GM18520 (cell line): Measurements from ENCODE around the gene RANBP6.

Experiments
- ATAC-seq: cut with Tn5 transposase; IDR thresholded peaks from one replicate; pipeline ENCODE4 v1.9.1; 2021; ENCODE audit not compliant: unreplicated experiment

The RANBP6 gene

GRCh38 chr9:6007770-6008168 is 7.7 kb downstream of the RANBP6 start:
- peak; percentile 32 for ATAC-seq

DNA sequence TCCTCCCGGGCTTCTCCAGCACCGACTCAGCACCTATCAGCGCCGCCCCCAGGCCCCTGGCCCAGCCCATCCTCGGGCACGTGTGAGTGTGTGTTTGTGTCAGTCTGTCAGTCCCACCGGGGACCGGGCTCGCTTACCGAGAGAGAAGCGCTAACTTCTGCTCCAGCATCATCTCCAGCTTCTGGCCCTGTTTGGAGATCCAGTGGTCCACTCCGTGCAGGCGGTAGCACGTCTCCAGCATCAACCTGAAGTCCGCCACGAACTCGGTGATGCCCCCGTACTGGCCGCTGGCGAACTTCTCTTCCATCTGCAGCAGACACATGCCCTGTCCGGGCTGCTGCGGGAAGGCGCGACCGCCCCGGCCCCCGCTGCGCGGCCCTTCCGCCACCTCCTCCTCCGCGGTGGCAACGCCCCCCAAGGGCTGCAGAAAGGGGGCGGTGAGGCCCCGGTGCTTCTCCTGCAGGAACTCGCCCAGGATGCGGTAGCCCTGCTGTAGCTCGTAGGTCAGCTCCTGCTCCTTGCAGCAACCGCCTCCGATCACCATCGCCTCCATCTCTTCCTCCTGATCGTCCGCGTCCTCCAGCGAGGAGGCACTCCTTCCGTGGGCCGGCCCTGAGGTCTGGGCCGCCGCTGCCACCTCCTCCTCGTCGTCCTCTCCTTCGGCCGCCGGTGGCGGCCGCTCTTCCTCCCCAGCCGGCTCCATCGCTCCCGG is 8.2 kb downstream of the RANBP6 start:
- ATAC-seq: peak; percentile 56

- no peak for ATAC-seq
These were observed 8.7 kb downstream of the RANBP6 start for GRCh38 chr9:6006749-6007057.

DNA sequence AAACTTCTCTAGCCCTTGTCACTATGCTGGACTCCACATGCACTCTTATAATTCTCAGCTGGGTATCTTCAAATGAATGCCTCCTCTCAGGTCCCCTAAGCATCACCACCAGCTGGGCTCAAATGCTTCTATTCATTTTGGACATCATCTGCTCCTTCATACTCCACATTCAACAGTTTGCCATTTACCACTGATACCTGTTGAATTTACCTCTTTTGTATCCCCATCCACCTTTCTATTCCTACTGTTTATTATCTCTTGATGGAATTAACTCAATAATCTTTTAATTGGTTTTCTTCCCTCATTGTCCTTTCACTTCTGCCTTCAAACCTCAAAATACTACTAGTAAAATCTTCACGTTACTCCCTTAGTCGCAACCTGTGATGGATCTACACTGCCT is 14.5 kb downstream of the RANBP6 start:
- ATAC-seq: no peak

GRCh38 chr9:5999443-6000101 is 15.9 kb downstream of the RANBP6 start:
- no peak for ATAC-seq

- no peak for ATAC-seq
These were observed 20.9 kb downstream of the RANBP6 start for GRCh38 chr9:5994493-5994892.

DNA sequence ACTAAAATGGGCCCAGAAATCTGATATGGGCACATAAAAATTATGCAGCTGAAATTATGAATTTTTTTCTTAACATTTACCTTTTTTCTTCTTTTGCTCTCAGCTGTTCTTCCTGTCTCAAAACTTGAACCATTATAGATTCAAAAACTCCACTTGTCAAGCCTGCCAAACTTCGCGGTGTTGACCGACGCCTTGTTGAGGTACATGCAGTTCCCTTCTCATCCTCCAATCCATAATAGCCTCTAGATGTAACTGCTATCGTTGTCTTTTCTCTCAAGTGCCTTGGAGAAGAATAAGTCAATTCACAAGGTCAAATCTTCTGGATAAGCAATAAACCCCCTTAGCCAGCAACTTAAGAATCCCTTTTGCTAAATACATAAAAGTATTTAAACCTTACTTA is 27.2 kb downstream of the RANBP6 start:
- no peak for ATAC-seq

DNA sequence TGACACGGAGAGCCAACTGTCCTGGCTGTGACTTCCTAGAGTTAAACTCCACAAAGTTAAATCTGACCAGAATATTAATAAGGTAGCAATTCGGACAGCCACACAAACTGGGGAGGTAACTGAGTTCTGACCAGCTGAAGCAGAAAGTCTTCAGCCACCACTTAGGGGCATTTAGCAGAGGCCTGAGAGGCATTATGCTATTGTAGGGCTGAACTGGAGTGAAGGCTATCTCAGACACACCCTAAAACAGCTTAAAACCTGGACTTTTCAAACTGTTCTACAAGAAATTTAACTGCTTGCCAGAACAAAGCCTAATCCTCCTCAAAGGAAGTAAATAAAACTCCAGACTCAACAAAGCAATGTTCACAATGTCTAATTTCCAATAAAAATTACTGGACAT is 32.4 kb downstream of the RANBP6 start:
- no peak for ATAC-seq

DNA sequence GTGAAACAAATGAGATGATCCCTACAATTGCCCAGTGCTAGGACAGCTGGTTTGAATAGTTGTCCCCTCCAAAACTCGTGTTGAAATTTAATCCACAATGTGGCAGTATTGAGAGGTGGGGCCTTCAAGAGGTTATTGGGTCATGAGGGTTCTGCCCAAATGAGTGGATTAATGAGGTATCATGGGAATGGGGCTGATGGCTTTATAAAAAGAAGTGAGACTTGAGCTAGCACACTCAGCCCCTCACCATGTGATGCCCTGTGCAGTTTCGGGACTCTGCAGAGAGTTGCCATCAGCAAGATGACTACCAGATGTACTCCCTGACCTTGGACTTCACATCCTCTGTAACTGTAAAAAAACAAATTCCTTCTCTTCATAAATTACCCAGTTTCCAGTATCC is 33.1 kb downstream of the RANBP6 start:
- ATAC-seq: no peak

DNA sequence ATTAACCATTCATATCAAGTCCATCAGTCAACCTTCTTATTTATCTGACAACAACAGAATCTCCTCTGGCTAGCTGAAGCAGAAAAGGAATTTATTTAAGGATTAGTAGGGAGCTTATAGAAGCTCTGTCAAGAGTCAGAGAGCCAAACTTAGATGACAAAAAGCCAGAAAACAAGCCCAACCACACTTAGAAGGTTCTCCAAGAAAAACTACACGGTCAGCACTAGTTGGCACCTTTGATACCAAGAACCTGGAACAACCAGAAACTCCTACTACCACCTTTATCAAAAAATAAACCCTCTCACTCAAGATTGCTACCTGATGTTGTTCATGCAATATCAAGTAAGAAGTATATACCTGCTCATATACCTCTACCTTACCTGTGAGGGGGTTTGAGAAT is 36.9 kb downstream of the RANBP6 start:
- no peak for ATAC-seq

- ATAC-seq: peak; percentile 51
These were observed 38.6 kb downstream of the RANBP6 start for GRCh38 chr9:5976674-5977397.

- no peak for ATAC-seq
These were observed 43.7 kb downstream of the RANBP6 start for GRCh38 chr9:5971740-5972139.
